C4-2B (cell line): ENCODE results near the gene IL1RL1.

Experiments
- CTCF ChIP-seq: fragments of 450-650 bp; conservative IDR thresholded peaks from 2 replicates; pipeline ENCODE4 v1.5.1; 2017; ENCODE audit warnings: mild to moderate bottlenecking
- ZFX ChIP-seq: fragments of 450-650 bp; IDR thresholded peaks from 2 replicates; pipeline ENCODE4 v1.6.1; 2017

- TF ChIP-seq CTCF (no peak), ZFX (no peak)
These were observed 23.1 kb downstream of the IL1RL1 start for GRCh38 chr2:102334486-102334885.
